HCEC 1CT (cell line): ENCODE measurements around the gene SEZ6L2.
"Not testable (repeated sequence)": the region's sequence is repeated elsewhere in the genome, so short reads cannot be mapped to it uniquely, and the experiment has no call there.

Experiments used
- DNase-seq: peaks from one replicate; pipeline ENCODE4 v3.0.0-alpha.2; 2017

The SEZ6L2 gene

GRCh38 chr16:29899516-29900101 lies at the start of gene SEZ6L2:
Gene SEZ6L2, minus strand, starts transcription at chr16:29899550. Its CDS starts 531 bp downstream, at chr16:29899019.
- DNase-seq = peak; percentile 80

- DNase-seq = no peak
Observed at GRCh38 chr16:29947897-29948296, 48.5 kb upstream of the SEZ6L2 start.

GRCh38 chr16:29943846-29944799 lies 44.8 kb upstream of the SEZ6L2 start:
- peak; percentile 99 for DNase-seq

DNA sequence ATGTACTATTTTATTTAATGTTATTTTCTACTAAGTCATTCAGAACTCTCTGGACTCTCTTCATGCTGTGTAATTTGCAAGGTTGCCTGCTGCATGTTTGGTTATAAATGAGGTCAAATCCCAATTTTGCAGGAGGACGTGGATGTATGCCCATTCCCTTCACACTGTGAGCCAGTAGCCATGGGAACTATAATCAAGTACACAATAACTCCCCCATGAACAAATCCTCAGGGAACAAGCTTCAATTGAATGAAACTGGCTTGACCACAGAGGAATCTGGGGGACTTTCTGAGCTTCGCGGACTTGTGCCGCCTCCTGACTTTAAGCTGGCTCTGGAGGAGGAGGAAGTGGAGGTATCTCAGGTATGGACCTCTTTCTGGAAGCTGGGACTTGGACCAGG lies 41.3 kb upstream of the SEZ6L2 start:
- no peak for DNase-seq

DNA sequence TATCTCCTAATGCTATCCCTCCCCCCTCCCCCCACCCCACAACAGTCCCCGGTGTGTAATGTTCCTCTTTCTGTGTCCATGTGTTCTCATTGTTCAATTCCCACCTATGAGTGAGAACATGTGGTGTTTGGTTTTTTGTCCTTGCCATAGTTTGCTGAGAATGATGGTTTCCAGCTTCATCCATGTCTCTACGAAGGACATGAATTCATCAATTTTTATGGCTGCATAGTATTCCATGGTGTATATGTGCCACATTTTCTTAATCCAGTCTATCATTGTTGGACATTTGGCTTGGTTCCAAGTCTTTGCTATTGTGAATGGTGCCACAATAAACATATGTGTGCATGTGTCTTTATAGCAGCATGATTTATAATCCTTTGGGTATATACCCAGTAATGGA lies 32.4 kb upstream of the SEZ6L2 start:
- DNase-seq = not testable (repeated sequence)

GRCh38 chr16:29927070-29927905 lies 27.9 kb upstream of the SEZ6L2 start:
- DNase-seq = no peak

- peak; percentile 26 for DNase-seq
Observed at GRCh38 chr16:29926711-29927052, 27.3 kb upstream of the SEZ6L2 start.

GRCh38 chr16:29925781-29926710 lies 26.7 kb upstream of the SEZ6L2 start, which contains the start of gene KCTD13:
Gene KCTD13, minus strand, starts transcription at chr16:29926226. Its CDS starts 193 bp downstream, at chr16:29926033.
- peak; percentile 79 for DNase-seq

DNA sequence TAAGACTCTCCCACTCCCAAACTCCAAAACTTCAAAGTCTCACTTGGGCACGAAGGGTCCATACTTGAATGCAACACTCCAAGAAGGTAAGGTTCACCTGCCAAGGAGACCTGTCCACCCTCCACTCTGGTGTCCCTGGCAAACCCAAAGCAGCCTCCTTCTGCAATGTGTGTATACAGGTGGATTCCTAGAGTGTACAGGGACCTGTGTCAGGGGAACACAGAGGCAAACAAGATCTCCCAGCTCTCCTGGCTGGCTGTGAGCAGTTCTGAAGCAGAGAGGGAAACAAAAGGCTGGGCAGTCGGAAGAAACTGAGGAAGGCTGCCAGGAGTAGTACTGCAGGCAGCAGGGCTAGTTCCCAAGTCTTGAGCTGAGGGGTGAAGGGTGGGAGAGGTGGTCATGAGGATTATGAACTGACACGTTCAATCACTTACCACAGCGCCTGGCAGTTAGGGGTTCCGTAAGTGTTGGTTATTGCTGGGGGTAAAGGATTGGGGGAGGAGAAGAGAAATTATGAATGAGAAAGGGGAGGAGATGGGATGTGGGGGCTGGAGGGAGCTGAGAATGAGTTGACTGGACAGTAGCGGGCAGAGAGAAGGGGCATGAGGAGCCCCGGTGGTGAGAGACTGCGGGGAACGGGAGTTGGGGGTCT lies 25.9 kb upstream of the SEZ6L2 start:
- DNase-seq = no peak

GRCh38 chr16:29922986-29923501 lies 23.7 kb upstream of the SEZ6L2 start:
- no peak for DNase-seq

- no peak for DNase-seq
Observed at GRCh38 chr16:29922326-29922725, 23.0 kb upstream of the SEZ6L2 start.

- no peak for DNase-seq
Observed at GRCh38 chr16:29921034-29921385, 21.7 kb upstream of the SEZ6L2 start.

DNA sequence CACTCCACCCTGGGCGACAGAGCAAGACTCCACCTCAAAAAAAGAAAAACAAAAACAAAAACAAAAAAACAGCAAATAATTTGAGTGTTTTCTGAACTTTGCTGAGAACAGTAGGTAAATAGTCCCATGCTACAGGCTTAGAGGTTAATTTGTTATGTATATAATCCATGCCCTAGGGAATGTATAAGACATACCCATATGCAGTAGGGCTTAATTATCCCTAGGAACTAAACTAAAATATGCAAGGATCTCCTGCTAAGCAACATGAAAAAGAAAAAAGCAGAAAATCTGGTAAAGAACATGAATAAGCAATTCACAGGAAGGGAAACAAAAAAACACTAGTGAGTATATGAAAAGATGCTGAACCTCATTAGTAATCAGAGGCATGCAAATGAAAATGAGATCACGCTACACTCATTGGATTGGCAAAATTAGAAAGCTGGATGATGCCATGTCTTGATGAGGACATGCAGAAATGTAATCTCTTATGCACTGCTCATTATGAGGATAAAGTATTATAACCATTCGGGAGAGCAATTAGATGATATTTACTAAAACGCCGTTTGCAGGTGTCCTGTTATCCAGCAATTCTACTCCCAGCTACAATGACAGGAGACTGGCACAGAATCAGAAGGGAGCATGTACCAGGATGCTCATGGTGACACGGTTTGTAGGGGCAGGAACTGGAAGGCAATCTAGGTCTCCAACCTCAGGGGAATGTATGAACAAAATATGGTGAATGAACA lies 21.1 kb upstream of the SEZ6L2 start:
- DNase-seq = no peak

DNA sequence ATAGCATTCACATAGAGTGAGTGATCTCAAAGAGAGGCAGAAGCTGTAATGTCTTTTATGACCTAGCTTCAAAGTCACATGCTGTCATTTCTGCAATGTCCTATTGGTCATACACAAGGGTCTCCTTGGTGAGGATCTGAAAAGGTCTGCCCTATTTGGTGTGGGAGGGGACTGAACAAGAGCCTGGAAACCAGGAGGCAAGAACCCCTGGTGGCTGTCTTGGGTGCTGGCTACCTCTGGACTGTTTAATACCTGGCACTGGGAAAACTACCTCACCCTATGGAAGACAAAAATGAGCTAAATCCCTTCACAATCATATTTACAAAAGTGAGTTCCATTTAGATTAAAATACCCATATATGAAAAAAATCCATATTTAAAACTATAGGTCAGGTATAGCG lies 17.6 kb upstream of the SEZ6L2 start:
- no peak for DNase-seq

DNA sequence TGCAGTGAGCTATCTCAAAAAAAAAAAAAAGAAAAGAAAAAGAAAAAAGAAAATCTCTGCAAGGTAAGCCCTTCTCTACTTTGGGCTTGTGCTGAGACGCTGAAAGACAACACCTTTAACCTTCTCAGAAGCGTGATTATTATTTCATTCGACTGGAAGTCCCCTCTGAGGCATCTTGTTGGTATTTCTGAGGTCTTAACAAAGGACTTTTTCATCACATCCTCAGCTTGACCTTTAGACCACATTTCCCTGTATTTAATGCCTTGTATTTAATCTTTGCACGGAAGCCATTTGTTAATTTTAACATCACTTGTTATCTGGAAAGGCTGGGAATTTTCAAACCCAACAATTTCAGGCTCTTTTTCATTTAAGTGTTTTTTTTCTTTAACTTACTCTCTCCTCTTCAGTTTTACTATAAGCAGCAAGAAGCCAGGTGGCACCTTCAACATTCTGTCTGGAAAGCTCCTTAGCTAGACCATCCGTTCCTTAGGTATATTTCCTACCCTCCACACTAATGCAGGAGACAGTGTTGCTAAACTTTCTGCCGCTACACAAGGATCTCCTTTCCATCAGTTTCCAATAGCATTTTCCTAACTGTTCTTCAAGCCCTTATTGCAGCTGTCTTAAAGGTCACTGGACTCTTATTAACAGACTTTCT lies 16.4 kb upstream of the SEZ6L2 start:
- peak; percentile 57 for DNase-seq

DNA sequence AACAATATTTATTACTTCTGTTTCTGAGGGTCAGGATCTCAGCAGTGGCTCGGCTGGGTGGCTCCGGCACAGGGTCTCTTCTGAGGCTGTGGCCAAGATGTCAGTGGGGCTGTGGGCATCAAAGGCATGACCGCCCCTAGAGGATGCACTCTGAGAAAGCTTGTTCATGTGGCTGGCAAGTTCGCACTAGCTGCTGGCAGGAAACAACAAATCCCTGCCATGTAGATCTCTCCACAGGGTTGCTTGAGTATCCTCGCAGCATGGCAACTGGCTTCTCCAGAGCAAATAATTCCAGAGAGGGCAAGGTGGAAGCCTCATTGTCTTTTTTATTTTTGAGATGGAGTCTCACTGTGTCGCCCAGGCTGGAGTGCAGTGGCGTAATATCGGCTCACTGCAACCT lies 14.2 kb upstream of the SEZ6L2 start:
- DNase-seq = no peak

DNA sequence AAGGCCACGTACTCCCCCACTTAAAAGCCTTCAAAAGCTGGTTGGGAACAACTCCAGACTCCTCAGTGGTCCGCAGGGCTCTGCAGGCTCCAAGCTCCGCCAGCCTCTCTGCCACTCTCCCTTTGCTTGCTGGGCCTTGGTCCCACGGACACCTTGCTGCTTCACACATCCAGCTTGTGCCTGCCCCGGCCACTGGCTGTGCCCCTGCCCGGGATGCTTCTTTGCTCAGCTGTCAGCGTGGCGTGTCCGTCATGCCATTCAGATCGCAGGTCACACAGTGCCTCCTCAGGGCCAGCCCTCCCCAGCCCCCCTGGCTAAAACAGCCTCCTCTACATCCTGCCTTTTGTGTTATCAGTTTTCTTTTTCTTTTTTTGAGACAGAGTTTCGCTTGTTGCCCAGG lies 12.7 kb upstream of the SEZ6L2 start:
- DNase-seq = no peak

GRCh38 chr16:29911676-29912010 lies 12.3 kb upstream of the SEZ6L2 start:
- DNase-seq = no peak

DNA sequence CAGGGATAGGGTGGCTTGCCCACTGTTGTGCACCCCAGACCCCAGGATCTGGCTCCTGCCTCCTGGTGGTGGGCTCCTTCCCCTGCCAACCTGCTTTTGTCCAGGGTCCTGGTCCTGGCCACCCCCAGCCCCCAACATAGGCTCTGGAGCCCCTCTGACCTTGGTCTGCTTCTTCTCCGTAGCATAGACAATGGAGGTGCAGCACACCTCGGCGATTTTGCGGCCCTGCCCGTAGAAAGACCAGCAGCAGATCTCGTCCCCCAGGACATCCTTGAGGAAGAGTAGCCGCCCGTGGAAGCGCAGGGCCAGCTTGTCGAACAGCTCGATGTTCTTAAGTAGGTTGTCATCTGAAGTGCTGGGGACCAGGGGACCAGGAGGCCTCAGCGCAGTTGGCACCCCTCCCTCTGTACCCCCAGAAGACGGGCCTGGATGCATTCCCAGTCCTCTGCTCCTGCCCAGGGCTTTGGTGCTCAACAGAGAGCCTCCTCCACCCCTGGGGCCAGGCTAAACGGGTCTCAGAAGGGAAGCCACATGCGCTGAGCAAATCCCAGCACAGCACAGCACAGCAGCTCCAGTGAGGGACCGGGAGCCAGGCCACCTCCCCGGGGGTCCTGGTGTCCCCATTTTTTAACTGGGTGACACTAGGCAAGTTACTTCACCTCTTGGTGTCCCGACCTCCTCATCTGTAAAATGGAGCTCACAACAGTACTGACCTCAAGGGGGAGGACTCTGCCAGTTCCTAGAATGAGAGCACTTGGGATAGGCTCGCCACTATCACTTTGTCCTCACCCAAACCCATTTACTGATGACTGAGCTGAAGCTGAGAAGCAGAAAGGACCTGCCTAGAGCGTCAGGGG lies 11.7 kb upstream of the SEZ6L2 start:
- DNase-seq = no peak
